Measurements from ENCODE around the gene ABAT. TPM values are rescaled to one million over a fixed set of nuclear protein-coding genes. Genes with fewer than 3 reads are reported as not detected.

Gene ABAT
- total RNA-seq, 4 donors from 2014 or later = 2.0 to 8.5 (median 5.9) TPM

- Histone ChIP-seq H3K36me3 (no peaks in the 10 kb centered on the region), H3K27ac (no peak overlapping the region), H3K27me3 (no peaks in the 10 kb centered on the region), H3K4me3 (no peak overlapping the region), H3K9me3 (no peaks in the 10 kb centered on the region), H3K4me1 (no peaks in the 10 kb centered on the region)
- WGBS = 92% methylated on average over 6 of the region's 6 CpGs
- TF ChIP-seq POLR2AphosphoS5 (IDR thresholded peaks at IDR 0.05) (no peak), POLR2A (IDR thresholded peaks at IDR 0.05) (no peak), EP300 (IDR thresholded peaks at IDR 0.05) (no peak)
- TF ChIP-seq, protein P1, sequence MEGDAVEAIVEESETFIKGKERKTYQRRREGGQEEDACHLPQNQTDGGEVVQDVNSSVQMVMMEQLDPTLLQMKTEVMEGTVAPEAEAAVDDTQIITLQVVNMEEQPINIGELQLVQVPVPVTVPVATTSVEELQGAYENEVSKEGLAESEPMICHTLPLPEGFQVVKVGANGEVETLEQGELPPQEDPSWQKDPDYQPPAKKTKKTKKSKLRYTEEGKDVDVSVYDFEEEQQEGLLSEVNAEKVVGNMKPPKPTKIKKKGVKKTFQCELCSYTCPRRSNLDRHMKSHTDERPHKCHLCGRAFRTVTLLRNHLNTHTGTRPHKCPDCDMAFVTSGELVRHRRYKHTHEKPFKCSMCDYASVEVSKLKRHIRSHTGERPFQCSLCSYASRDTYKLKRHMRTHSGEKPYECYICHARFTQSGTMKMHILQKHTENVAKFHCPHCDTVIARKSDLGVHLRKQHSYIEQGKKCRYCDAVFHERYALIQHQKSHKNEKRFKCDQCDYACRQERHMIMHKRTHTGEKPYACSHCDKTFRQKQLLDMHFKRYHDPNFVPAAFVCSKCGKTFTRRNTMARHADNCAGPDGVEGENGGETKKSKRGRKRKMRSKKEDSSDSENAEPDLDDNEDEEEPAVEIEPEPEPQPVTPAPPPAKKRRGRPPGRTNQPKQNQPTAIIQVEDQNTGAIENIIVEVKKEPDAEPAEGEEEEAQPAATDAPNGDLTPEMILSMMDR (IDR thresholded peaks at IDR 0.05) = no peak
- DNase-seq (ENCODE audit: low spot score in 2 of 2) = no peak
Observed at GRCh38 chr16:8716052-8716451, 41.6 kb downstream of the ABAT start.

DNA sequence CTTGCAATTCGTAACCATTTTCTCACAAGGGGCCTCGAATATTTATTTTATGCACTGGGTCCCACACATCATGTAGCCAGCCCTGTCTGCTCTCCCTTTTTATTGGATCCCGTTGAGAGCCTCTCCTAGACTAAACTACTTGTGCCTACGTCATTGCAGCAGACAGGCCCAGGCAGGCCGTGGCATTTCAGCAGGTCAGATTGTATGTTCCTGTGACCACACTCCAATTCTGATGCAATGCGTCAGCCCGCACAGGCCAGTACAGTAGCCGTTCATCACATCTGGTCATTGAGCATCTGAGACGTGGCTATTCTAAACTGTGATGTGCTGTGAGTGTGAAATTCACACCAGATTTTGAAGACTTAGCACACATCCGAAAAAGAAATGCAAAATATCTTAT is 42.2 kb downstream of the ABAT start:
- no peaks in the 10 kb centered on the region for H3K36me3 ChIP-seq
- no peaks in the 10 kb centered on the region for H3K27me3 ChIP-seq
- TF ChIP-seq POLR2AphosphoS5 (IDR thresholded peaks at IDR 0.05) = no peak
- H3K4me3 ChIP-seq = no peak overlapping the region
- no peaks in the 10 kb centered on the region for H3K4me1 ChIP-seq
- no peak overlapping the region for H3K27ac ChIP-seq
- no peak for DNase-seq (ENCODE audit: low spot score in 2 of 2)
- 82% methylated on average over 10 of the region's 10 CpGs for WGBS
- H3K9me3 ChIP-seq = no peaks in the 10 kb centered on the region

GRCh38 chr16:8717469-8717868 is 43.1 kb downstream of the ABAT start:
- TF ChIP-seq EP300 (IDR thresholded peaks at IDR 0.05) = no peak
- no peaks in the 10 kb centered on the region for H3K36me3 ChIP-seq
- H3K27ac ChIP-seq = no peak overlapping the region
- no peak for DNase-seq (ENCODE audit: low spot score in 2 of 2)
- no peaks in the 10 kb centered on the region for H3K4me1 ChIP-seq
- H3K27me3 ChIP-seq = no peaks in the 10 kb centered on the region
- H3K9me3 ChIP-seq = no peaks in the 10 kb centered on the region
- 94% methylated on average over 2 of the region's 2 CpGs for WGBS
- H3K4me3 ChIP-seq = no peak overlapping the region

- TF ChIP-seq POLR2AphosphoS5 (IDR thresholded peaks at IDR 0.05) = no peak
- TF ChIP-seq, protein P1 (IDR thresholded peaks at IDR 0.05) = no peak
- no peak for TF ChIP-seq EP300 (IDR thresholded peaks at IDR 0.05)
- no peak for TF ChIP-seq POLR2A (IDR thresholded peaks at IDR 0.05)
- 100% methylated on average over 5 of the region's 5 CpGs for WGBS
- Histone ChIP-seq H3K27me3 (no peaks in the 10 kb centered on the region), H3K4me1 (no peaks in the 10 kb centered on the region), H3K36me3 (no peaks in the 10 kb centered on the region), H3K4me3 (no peak overlapping the region), H3K27ac (no peak overlapping the region), H3K9me3 (no peaks in the 10 kb centered on the region)
- DNase-seq (ENCODE audit: low spot score in 2 of 2) = no peak
Observed at GRCh38 chr16:8717892-8718415, 43.5 kb downstream of the ABAT start.

DNA sequence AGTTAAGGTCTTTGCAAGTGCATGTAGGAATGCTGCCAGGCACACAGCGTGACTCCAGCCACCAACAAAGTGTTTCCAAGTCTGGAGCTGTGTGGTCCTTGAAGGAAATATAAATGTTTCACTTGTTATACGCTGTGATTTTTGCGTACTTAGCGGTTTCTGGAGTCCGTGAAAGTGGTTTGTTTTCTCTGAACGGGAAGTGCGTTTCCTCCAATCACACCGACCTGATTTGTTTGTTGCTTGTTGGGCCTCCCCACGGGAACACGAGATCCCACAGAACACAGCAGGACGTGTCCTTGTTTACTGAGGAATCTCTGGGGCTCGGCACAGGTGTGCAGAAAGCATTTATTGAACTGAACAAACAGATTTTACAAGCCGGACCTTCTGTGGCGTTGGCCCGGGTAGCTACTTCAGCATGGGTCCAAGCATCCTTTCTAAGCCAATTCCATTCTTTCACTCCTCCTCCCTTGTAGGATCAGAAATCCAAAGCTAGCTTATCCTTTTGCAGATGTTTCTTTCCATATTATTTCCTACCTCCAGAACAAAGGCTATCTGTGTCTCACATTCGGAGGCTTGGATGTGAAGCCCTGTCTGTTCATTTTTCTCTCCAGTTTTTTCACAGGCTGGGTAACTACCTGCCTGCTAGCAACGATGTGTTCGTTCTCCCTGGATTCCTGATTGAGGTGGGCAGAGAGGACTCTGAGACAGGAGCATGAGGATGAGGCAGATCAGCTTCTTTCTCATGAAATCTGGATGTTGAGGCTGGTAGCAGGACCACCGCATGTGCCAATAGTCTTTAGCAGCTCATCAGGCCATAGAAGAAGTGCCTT is 44.6 kb downstream of the ABAT start:
- H3K36me3 ChIP-seq = no peaks in the 10 kb centered on the region
- WGBS = 77% methylated on average over 19 of the region's 19 CpGs
- H3K27ac ChIP-seq = no peak overlapping the region
- no peaks in the 10 kb centered on the region for H3K27me3 ChIP-seq
- H3K4me1 ChIP-seq = no peaks in the 10 kb centered on the region
- H3K9me3 ChIP-seq = no peaks in the 10 kb centered on the region
- DNase-seq (ENCODE audit: low spot score in 2 of 2) = no peak
- H3K4me3 ChIP-seq = no peak overlapping the region
- TF ChIP-seq POLR2A (IDR thresholded peaks at IDR 0.05) (no peak), EP300 (IDR thresholded peaks at IDR 0.05) (no peak), POLR2AphosphoS5 (IDR thresholded peaks at IDR 0.05) (no peak)
- TF ChIP-seq, protein P1 (IDR thresholded peaks at IDR 0.05) = no peak

- WGBS = 65% methylated on average over 14 of the region's 14 CpGs
- H3K9me3 ChIP-seq = no peaks in the 10 kb centered on the region
- no peak overlapping the region for H3K27ac ChIP-seq
Observed at GRCh38 chr16:8720080-8720966, 45.9 kb downstream of the ABAT start.

More at GRCh38 chr16:8720080-8720966, 45.9 kb downstream of the ABAT start:
- no peak overlapping the region for H3K4me3 ChIP-seq
- DNase-seq (ENCODE audit: low spot score in 2 of 2) = no peak
- no peaks in the 10 kb centered on the region for H3K4me1 ChIP-seq
- H3K27me3 ChIP-seq = no peaks in the 10 kb centered on the region
- TF ChIP-seq POLR2AphosphoS5 (IDR thresholded peaks at IDR 0.05) (no peak), POLR2A (IDR thresholded peaks at IDR 0.05) (no peak), EP300 (IDR thresholded peaks at IDR 0.05) (no peak)
- TF ChIP-seq, protein P1 (IDR thresholded peaks at IDR 0.05) = no peak
- H3K36me3 ChIP-seq = no peaks in the 10 kb centered on the region
